ENCODE results near the gene DISC1. TPM values are rescaled to one million over a fixed set of nuclear protein-coding genes. Genes with fewer than 3 reads are reported as not detected.

The DISC1 gene
- total and polyA plus RNA-seq, 5 donors = 2.3 to 7.4 (median 4.6) TPM

DNA sequence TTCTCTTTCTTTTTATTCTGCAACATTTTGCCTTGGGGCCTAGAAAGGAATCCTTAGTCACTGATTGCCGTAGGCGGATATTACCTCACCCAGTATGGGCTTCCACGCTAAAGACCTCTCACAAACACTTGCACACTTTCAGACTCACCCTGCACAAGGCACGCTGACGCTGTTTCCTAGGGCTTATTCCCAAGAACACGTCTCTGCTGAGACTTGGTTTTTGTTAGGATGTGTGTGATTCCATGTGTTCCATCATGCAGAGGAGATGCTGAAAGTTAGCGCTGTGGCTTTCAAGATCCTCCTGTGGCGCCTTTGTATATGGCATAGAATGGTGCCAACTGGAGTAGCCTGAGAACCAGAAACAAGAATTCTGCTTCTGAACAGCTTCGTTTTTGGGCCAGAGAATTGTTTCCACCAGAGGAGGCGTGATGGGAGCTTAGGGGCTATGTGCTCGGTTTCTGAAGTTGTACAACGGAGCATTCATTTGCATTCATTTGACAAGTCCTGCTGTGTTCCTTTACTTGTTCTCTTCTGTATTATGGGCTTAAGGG is 297.0 kb downstream of the DISC1 start:
- H3K27ac ChIP-seq (ENCODE audit: low read length) = peak overlapping the region; percentile 30
- 87% methylated on average over 12 of the region's 12 CpGs for WGBS
- peaks cover 17% of the 10 kb centered on the region for H3K4me1 ChIP-seq (ENCODE audit: control insufficient read depth, insufficient read depth, low read length)
- ATAC-seq (no peak), DNase-seq (no peak)
- no peaks in the 10 kb centered on the region for H3K27me3 ChIP-seq (ENCODE audit: control insufficient read depth, insufficient read depth)
- no peaks in the 10 kb centered on the region for H3K9me3 ChIP-seq (ENCODE audit: control insufficient read depth, low read length)
- intact Hi-C loops (cut with DNase I) = loop anchor here in 1 of 4 donors (10.0 kb wide), 1 partner anchor 59 kb away; no protein-coding TSS in a partner anchor
- H3K4me3 ChIP-seq (ENCODE audit: low read length) = no peak overlapping the region

- Histone ChIP-seq H3K9me3 (ENCODE audit: control insufficient read depth, low read length) (no peaks in the 10 kb centered on the region), H3K27ac (ENCODE audit: low read length) (no peak overlapping the region), H3K4me1 (ENCODE audit: control insufficient read depth, insufficient read depth, low read length) (peaks cover 18% of the 10 kb centered on the region), H3K4me3 (ENCODE audit: low read length) (no peak overlapping the region), H3K27me3 (ENCODE audit: control insufficient read depth, insufficient read depth) (no peaks in the 10 kb centered on the region)
- DNase-seq = no peak
- ATAC-seq = no peak
- WGBS = 53% methylated on average over 7 of the region's 7 CpGs
- intact Hi-C loops (cut with DNase I) = loop anchor here in 1 of 4 donors (10.0 kb wide), 1 partner anchor 59 kb away; no protein-coding TSS in a partner anchor
Measured at GRCh38 chr1:231924180-231924579, 297.6 kb downstream of the DISC1 start.

DNA sequence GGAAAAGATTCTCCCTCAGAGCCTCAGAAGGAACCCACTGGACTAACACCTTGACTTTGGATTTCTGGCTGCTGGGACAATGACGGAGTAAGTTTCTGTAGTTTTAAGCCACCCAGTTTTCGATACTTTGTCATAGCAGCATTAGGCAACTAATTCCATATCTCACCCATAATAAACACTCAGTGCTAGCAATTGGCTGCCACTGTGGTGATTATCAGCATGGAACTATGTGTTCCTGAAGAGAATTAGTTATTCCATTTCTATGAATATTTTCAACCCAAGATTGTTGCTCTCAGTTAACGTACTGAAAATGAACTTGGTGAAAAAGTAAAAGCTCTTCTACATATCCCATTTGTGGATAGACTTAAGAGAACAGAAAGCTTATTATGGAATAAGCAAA is 299.3 kb downstream of the DISC1 start:
- H3K27me3 ChIP-seq (ENCODE audit: control insufficient read depth, insufficient read depth) = no peaks in the 10 kb centered on the region
- peak overlapping the region; percentile 56 for H3K27ac ChIP-seq (ENCODE audit: low read length)
- ATAC-seq (peak; percentile 41 to 65), DNase-seq (peak in 1 of 3 donors; percentile 57)
- intact Hi-C loops (cut with DNase I) = loop anchor here in 1 of 4 donors (10.0 kb wide), 1 partner anchor 61 kb away; no protein-coding TSS in a partner anchor
- no peak overlapping the region for H3K4me3 ChIP-seq (ENCODE audit: low read length)
- 45% methylated on average over 3 of the region's 3 CpGs for WGBS
- H3K4me1 ChIP-seq (ENCODE audit: control insufficient read depth, insufficient read depth, low read length) = peaks cover 29% of the 10 kb centered on the region
- no peaks in the 10 kb centered on the region for H3K9me3 ChIP-seq (ENCODE audit: control insufficient read depth, low read length)

GRCh38 chr1:231926340-231926739 is 299.8 kb downstream of the DISC1 start:
- 39% methylated on average over 1 of the region's 1 CpG for WGBS
- peak; percentile 72 to 86 for ATAC-seq

GRCh38 chr1:231926933-231927332 is 300.3 kb downstream of the DISC1 start:
- Histone ChIP-seq H3K4me3 (ENCODE audit: low read length) (no peak overlapping the region), H3K4me1 (ENCODE audit: control insufficient read depth, insufficient read depth, low read length) (peaks cover 33% of the 10 kb centered on the region), H3K27ac (ENCODE audit: low read length) (peak overlapping the region; percentile 79), H3K27me3 (ENCODE audit: control insufficient read depth, insufficient read depth) (no peaks in the 10 kb centered on the region), H3K9me3 (ENCODE audit: control insufficient read depth, low read length) (no peaks in the 10 kb centered on the region)
- ATAC-seq = peak in 1 of 2 donors; percentile 9
- WGBS = 55% methylated on average over 2 of the region's 2 CpGs
- DNase-seq = no peak
- intact Hi-C loops (cut with DNase I) = loop anchor here in 1 of 4 donors (10.0 kb wide), 1 partner anchor 62 kb away; no protein-coding TSS in a partner anchor

More at GRCh38 chr1:231926340-231926739, 299.8 kb downstream of the DISC1 start:
- H3K4me3 ChIP-seq (ENCODE audit: low read length) = no peak overlapping the region
- H3K9me3 ChIP-seq (ENCODE audit: control insufficient read depth, low read length) = no peaks in the 10 kb centered on the region
- peaks cover 33% of the 10 kb centered on the region for H3K4me1 ChIP-seq (ENCODE audit: control insufficient read depth, insufficient read depth, low read length)
- H3K27me3 ChIP-seq (ENCODE audit: control insufficient read depth, insufficient read depth) = no peaks in the 10 kb centered on the region
- intact Hi-C loops (cut with DNase I) = loop anchor here in 1 of 4 donors (10.0 kb wide), 1 partner anchor 62 kb away; no protein-coding TSS in a partner anchor
- H3K27ac ChIP-seq (ENCODE audit: low read length) = peak overlapping the region; percentile 79
- DNase-seq = no peak

GRCh38 chr1:231927431-231927830 is 300.8 kb downstream of the DISC1 start:
- no peaks in the 10 kb centered on the region for H3K27me3 ChIP-seq (ENCODE audit: control insufficient read depth, insufficient read depth)
- H3K27ac ChIP-seq (ENCODE audit: low read length) = peak overlapping the region; percentile 79
- no peaks in the 10 kb centered on the region for H3K9me3 ChIP-seq (ENCODE audit: control insufficient read depth, low read length)
- no peak overlapping the region for H3K4me3 ChIP-seq (ENCODE audit: low read length)
- peaks cover 31% of the 10 kb centered on the region for H3K4me1 ChIP-seq (ENCODE audit: control insufficient read depth, insufficient read depth, low read length)
- intact Hi-C loops (cut with DNase I) = loop anchor here in 1 of 4 donors (10.0 kb wide), 1 partner anchor 63 kb away; no protein-coding TSS in a partner anchor
- WGBS = 47% methylated on average over 7 of the region's 7 CpGs
- ATAC-seq (peak; percentile 44 to 49), DNase-seq (no peak)

DNA sequence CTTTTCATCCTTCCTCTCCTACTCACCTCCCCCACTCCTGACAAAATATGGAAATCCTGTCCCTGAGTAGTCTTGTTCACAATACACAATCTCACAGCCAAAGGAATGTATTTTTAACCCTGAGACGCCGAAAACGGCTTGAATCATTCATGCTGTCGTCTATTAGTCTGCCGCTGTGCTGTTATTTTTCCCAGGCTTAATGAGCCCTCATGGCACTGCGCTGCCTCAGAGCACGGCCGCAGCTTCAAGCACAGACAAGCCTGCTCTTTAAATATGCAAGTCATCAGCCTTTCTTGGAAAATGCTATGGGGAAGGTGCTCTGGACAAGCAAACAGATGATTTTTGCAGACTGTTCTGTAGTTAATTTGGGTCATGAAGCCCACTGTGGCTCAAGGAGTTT is 302.7 kb downstream of the DISC1 start:
- 17% methylated on average over 8 of the region's 8 CpGs for WGBS
- no peaks in the 10 kb centered on the region for H3K9me3 ChIP-seq (ENCODE audit: control insufficient read depth, low read length)
- ATAC-seq (peak; percentile 18 to 49), DNase-seq (peak in 1 of 3 donors; percentile 64)
- H3K27ac ChIP-seq (ENCODE audit: low read length) = peak overlapping the region; percentile 65
- no peak overlapping the region for H3K4me3 ChIP-seq (ENCODE audit: low read length)
- peaks cover 37% of the 10 kb centered on the region for H3K4me1 ChIP-seq (ENCODE audit: control insufficient read depth, insufficient read depth, low read length)
- H3K27me3 ChIP-seq (ENCODE audit: control insufficient read depth, insufficient read depth) = no peaks in the 10 kb centered on the region
- intact Hi-C loops (cut with DNase I) = loop anchor here in 1 of 4 donors (10.0 kb wide), 1 partner anchor 65 kb away; no protein-coding TSS in a partner anchor

GRCh38 chr1:231930257-231930947 is 303.8 kb downstream of the DISC1 start:
- Histone ChIP-seq H3K4me1 (ENCODE audit: control insufficient read depth, insufficient read depth, low read length) (peaks cover 39% of the 10 kb centered on the region), H3K9me3 (ENCODE audit: control insufficient read depth, low read length) (no peaks in the 10 kb centered on the region), H3K4me3 (ENCODE audit: low read length) (no peak overlapping the region), H3K27me3 (ENCODE audit: control insufficient read depth, insufficient read depth) (no peaks in the 10 kb centered on the region), H3K27ac (ENCODE audit: low read length) (peak overlapping the region; percentile 50)
- ATAC-seq = no peak
- DNase-seq = no peak
- 59% methylated on average over 7 of the region's 7 CpGs for WGBS
- intact Hi-C loops (cut with DNase I) = loop anchor here in 1 of 4 donors (10.0 kb wide), 1 partner anchor 66 kb away; no protein-coding TSS in a partner anchor

- Histone ChIP-seq H3K9me3 (ENCODE audit: control insufficient read depth, low read length) (no peaks in the 10 kb centered on the region), H3K27me3 (ENCODE audit: control insufficient read depth, insufficient read depth) (no peaks in the 10 kb centered on the region), H3K27ac (ENCODE audit: low read length) (no peak overlapping the region), H3K4me1 (ENCODE audit: control insufficient read depth, insufficient read depth, low read length) (peaks cover 44% of the 10 kb centered on the region), H3K4me3 (ENCODE audit: low read length) (no peak overlapping the region)
- DNase-seq (no peak), ATAC-seq (no peak)
- intact Hi-C loops (cut with DNase I) = loop anchor here in 1 of 4 donors (10.0 kb wide), 1 partner anchor 66 kb away; no protein-coding TSS in a partner anchor
- 94% methylated on average over 4 of the region's 4 CpGs for WGBS
Measured at GRCh38 chr1:231931146-231931545, 304.6 kb downstream of the DISC1 start.

DNA sequence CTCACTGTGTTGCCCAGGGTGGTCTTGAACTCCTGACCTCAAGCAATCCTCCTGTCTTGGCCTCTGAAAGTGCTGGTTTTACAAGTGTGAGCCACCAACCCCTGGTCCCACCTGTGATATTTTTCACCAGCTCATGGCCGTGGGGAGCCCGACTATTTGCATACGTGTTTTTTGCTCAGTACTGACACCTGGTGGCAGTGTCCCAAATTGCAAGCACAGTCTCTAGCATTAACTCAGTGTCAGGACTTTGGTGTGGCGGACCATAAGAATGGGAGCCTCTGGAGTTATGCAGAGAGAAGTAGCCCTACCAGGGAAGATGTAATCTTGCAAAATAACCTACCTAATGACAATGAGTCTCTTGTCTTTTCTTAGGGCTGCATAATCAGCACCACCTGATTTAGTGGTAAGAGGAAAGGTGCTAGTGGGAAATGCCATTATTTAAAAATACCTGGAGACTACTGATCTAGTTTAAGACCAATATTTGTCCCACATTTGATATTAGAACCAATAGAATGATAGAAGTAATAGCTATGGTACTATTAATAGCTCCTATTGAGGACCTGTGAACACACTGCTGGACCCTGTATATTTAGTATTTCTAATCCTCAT is 305.4 kb downstream of the DISC1 start:
- 87% methylated on average over 4 of the region's 4 CpGs for WGBS
- H3K9me3 ChIP-seq (ENCODE audit: control insufficient read depth, low read length) = no peaks in the 10 kb centered on the region
- H3K4me1 ChIP-seq (ENCODE audit: control insufficient read depth, insufficient read depth, low read length) = peaks cover 44% of the 10 kb centered on the region
- DNase-seq = no peak
- H3K27me3 ChIP-seq (ENCODE audit: control insufficient read depth, insufficient read depth) = no peaks in the 10 kb centered on the region
- ATAC-seq = no peak
- no peak overlapping the region for H3K4me3 ChIP-seq (ENCODE audit: low read length)
- intact Hi-C loops (cut with DNase I) = loop anchor here in 1 of 4 donors (10.0 kb wide), 1 partner anchor 67 kb away; no protein-coding TSS in a partner anchor
- H3K27ac ChIP-seq (ENCODE audit: low read length) = no peak overlapping the region

All from right cardiac atrium (tissue), 5 donors.